PC-3 (cell line): Measurements from ENCODE around the gene DGUOK. TPM values are rescaled to one million over a fixed set of nuclear protein-coding genes. Genes with fewer than 3 reads are reported as not detected.

ENCODE experiments used
- ATAC-seq: fragments of 200-7000 bp; cut with Tn5 transposase; 2 replicates; pipeline ENCODE4 v1.9.1; 2020; ENCODE audit warnings: mild to moderate bottlenecking, moderate library complexity
- BruUV-seq: library from RNA; stranded (reverse); fragments of 400-500 nt; replicated peaks from 2 replicates; lab custom pipeline; 2021; lab: Mats Ljungman, UMichigan
- CTCF ChIA-PET: fragments of 300-600 bp; sonication (Branson Sonifier 250); formaldehyde crosslinking; loops from one replicate; lab custom pipeline; 2022; ENCODE audit warnings: antibody characterized with exemption; lab: Charles Lee
- POLR2A ChIA-PET: fragments of 300-600 bp; sonication (Branson Sonifier 250); formaldehyde crosslinking; loops from one replicate; lab custom pipeline; 2022; ENCODE audit warnings: antibody characterized with exemption; ENCODE audit not compliant: unreplicated experiment; lab: Charles Lee
- DNase-seq: peaks from one replicate; pipeline ENCODE4 v3.0.0-alpha.2; 2015
- H2AFZ ChIP-seq: fragments of 300-600 bp; sonication (generic); 2 replicates; pipeline ENCODE4 v1.6.0; 2016; ENCODE audit warnings: antibody characterized with exemption, low read length
- H3F3A ChIP-seq: fragments of 300-600 bp; sonication (generic); one replicate; pipeline ENCODE4 v1.6.0; 2017; ENCODE audit warnings: antibody characterized with exemption, low read length, control low read depth, mild to moderate bottlenecking; ENCODE audit not compliant: unreplicated experiment
- H3K27ac ChIP-seq: fragments of 300-600 bp; sonication (generic); 2 replicates; pipeline ENCODE4 v1.5.1; 2016; ENCODE audit warnings: mild to moderate bottlenecking, low read length
- H3K27me3 ChIP-seq: fragments of 300-600 bp; sonication (generic); 2 replicates; pipeline ENCODE4 v1.6.1; 2016; ENCODE audit warnings: low read length, mixed read lengths
- H3K36me3 ChIP-seq: fragments of 300-600 bp; sonication (generic); 2 replicates; pipeline ENCODE4 v1.6.1; 2016; ENCODE audit warnings: low read depth, mixed run types, low read length, mixed read lengths
- H3K4me1 ChIP-seq: fragments of 300-600 bp; sonication (generic); 2 replicates; pipeline ENCODE4 v1.5.1; 2016; ENCODE audit warnings: low read length; ENCODE audit not compliant: insufficient read depth
- H3K4me2 ChIP-seq: fragments of 300-600 bp; sonication (generic); 2 replicates; pipeline ENCODE4 v1.6.0; 2016; ENCODE audit warnings: low read length
- H3K4me3 ChIP-seq: fragments of 300-600 bp; sonication (generic); 2 replicates; pipeline ENCODE4 v1.5.1; 2016; ENCODE audit warnings: mild to moderate bottlenecking, low read length, mixed read lengths
- H3K79me2 ChIP-seq: fragments of 300-600 bp; sonication (generic); 2 replicates; pipeline ENCODE4 v1.6.1; 2017; ENCODE audit warnings: low read length, mixed read lengths
- H3K9ac ChIP-seq: fragments of 300-600 bp; sonication (generic); 2 replicates; pipeline ENCODE4 v1.6.0; 2016; ENCODE audit warnings: mild to moderate bottlenecking, low read length
- H3K9me2 ChIP-seq: fragments of 300-600 bp; sonication (generic); replicated peaks from 2 replicates; pipeline ENCODE4 v1.6.1; 2016; ENCODE audit warnings: mixed run types, low read length, mixed read lengths
- H3K9me3 ChIP-seq: fragments of 300-600 bp; sonication (generic); 2 replicates; pipeline ENCODE4 v1.6.1; 2016; ENCODE audit warnings: low read length, mixed read lengths
- H4K20me1 ChIP-seq: fragments of 300-600 bp; sonication (generic); 2 replicates; pipeline ENCODE4 v1.6.1; 2016; ENCODE audit warnings: low read length, mixed read lengths
- EZH2 ChIP-seq: fragments of 300-600 bp; sonication (generic); IDR thresholded peaks from one replicate; pipeline ENCODE4 v1.6.1; 2017; ENCODE audit warnings: antibody characterized with exemption, mild to moderate bottlenecking, low read length; ENCODE audit not compliant: unreplicated experiment
- EZH2phosphoT487 ChIP-seq: fragments of 300-600 bp; sonication (generic); IDR thresholded peaks from 2 replicates; pipeline ENCODE4 v1.6.1; 2018; ENCODE audit warnings: mild to moderate bottlenecking, antibody characterized with exemption, low read length, borderline replicate concordance
- intact Hi-C: fragments of 100-400 bp; cut with micrococcal nuclease; formaldehyde crosslinking; loops from 2 replicates; pipeline ENCODE4 v1.9.0; 2023
- total RNA-seq: library from RNA; depleted of rRNA; stranded (reverse); fragments of >200 nt; gene quantifications from 2 replicates; pipeline ENCODE4 v1.2.3, GENCODE V29; 2014
- TF ChIP-seq, protein P1 (sequence below): fragments of 300-600 bp; sonication (generic); conservative IDR thresholded peaks from 2 replicates; pipeline ENCODE4 v1.5.1; 2017; ENCODE audit warnings: antibody characterized with exemption, low read depth, mild to moderate bottlenecking, low read length

The DGUOK gene
- total RNA-seq, 1 experiment from 2014 or later, result 61.3 TPM

DNA sequence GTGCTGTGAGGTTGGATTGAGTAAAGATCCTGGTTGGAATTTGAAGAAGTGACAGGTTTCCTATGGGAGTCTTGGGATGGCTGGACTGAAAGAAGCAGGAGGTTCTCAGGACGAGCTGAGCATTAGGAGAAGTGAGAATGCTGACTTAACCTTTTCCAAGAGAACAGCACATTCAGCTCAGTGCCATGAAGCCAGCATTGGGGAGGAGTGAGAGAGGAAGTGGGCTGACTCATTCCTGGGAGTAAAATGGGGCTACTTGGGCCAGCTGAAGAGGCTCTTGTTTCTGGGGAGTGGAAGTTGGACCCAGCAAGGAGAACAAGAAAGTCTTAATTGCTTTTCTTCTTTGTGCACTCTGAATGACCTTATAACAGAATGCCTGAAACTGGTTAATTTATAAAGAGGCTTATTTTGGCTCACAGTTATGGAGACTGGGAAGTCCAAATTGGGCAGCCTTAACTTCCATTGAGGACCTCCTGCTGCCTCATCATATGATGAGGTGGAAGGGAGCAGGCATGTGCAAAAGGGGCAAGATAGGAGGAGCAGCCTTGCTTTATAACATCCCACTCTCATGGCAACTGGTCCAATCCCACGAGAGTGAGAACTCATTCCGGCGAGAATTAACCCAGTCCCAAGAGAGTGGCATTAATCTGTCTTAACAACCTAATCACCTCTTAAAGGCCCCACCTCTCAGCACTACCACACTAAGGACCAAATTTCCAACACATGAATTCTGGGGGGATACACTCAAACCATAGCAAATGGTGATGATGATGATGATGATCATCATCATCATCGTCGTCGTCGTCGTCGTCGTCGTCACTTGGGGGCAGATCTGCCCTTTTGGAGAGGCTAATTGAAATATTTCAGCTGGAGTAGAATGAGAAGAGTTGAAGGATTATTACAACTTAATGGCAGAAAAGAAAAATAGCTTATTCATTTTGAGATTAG lies 26.1 kb downstream of the DGUOK start:
- intact Hi-C loops, result no loop called here
- Histone ChIP-seq H3K36me3 (peaks cover 58% of the 10 kb centered on the region), H3K9me2 (no peaks in the 10 kb centered on the region), H3K79me2 (no peaks in the 10 kb centered on the region), H3F3A (no peaks in the 10 kb centered on the region), H2AFZ (no peak overlapping the region), H3K9ac (no peak overlapping the region), H3K4me2 (no peak overlapping the region), H3K27me3 (no peaks in the 10 kb centered on the region), H3K9me3 (no peaks in the 10 kb centered on the region), H3K27ac (no peak overlapping the region), H3K4me1 (no peaks in the 10 kb centered on the region), H3K4me3 (no peak overlapping the region), H4K20me1 (no peaks in the 10 kb centered on the region)
- DNase-seq, result peak; percentile 9
- BruUV-seq, result no TSS peak
- ChIA-PET CTCF (no interaction called here), POLR2A (no interaction called here)
- TF ChIP-seq EZH2phosphoT487, result no peak
- no peak for TF ChIP-seq EZH2
- TF ChIP-seq, protein P1, sequence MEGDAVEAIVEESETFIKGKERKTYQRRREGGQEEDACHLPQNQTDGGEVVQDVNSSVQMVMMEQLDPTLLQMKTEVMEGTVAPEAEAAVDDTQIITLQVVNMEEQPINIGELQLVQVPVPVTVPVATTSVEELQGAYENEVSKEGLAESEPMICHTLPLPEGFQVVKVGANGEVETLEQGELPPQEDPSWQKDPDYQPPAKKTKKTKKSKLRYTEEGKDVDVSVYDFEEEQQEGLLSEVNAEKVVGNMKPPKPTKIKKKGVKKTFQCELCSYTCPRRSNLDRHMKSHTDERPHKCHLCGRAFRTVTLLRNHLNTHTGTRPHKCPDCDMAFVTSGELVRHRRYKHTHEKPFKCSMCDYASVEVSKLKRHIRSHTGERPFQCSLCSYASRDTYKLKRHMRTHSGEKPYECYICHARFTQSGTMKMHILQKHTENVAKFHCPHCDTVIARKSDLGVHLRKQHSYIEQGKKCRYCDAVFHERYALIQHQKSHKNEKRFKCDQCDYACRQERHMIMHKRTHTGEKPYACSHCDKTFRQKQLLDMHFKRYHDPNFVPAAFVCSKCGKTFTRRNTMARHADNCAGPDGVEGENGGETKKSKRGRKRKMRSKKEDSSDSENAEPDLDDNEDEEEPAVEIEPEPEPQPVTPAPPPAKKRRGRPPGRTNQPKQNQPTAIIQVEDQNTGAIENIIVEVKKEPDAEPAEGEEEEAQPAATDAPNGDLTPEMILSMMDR, result no peak
- ATAC-seq, result peak; percentile 61

DNA sequence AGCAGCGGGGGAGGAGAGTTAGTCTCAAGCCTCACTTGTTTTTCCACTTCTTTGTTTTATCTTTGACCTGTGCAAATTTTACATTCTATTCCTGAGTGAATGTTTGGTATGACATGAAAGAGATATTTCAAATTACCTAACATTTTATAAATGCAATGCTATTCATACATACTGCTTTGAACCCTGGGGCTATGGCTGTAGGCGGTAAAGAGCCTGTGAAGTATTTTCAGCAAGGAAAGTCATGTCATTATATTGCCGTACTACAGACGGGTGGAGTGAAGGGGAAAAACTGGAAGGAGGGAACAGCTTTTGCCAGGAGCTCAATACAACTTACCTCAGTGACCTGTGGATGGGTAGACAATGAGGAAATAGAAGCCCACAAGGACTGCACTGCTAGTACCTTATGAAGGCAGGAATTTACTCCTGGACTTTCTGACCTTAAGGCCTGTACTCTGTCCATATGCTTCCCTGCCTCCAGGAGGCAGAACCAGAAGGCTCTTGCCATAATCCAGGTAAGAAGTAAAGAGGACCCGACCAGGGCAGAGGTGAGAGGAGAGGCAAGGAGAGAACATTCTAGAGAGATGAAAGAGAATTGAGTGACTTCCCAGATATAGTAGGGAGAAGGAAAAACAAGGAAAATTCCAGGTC lies 29.7 kb downstream of the DGUOK start:
- BruUV-seq, result no TSS peak
- no peaks in the 10 kb centered on the region for H3K27me3 ChIP-seq
- H3K9ac ChIP-seq, result no peak overlapping the region
- CTCF ChIA-PET, result no interaction called here
- H3K27ac ChIP-seq, result no peak overlapping the region
- no peaks in the 10 kb centered on the region for H3K9me2 ChIP-seq
- H3K79me2 ChIP-seq, result no peaks in the 10 kb centered on the region
- POLR2A ChIA-PET, result no interaction called here
- H3K9me3 ChIP-seq, result no peaks in the 10 kb centered on the region
- ATAC-seq, result no peak
- no peak overlapping the region for H3K4me3 ChIP-seq
- intact Hi-C loops, result no loop called here
- H4K20me1 ChIP-seq, result no peaks in the 10 kb centered on the region
- TF ChIP-seq EZH2 (no peak), EZH2phosphoT487 (no peak)
- TF ChIP-seq, protein P1, result no peak
- no peak for DNase-seq
- peaks cover 49% of the 10 kb centered on the region; the same call in 1 of the 2 replicates for H3K36me3 ChIP-seq
- H2AFZ ChIP-seq, result no peak overlapping the region
- H3K4me1 ChIP-seq, result no peaks in the 10 kb centered on the region
- no peaks in the 10 kb centered on the region for H3F3A ChIP-seq
- no peak overlapping the region for H3K4me2 ChIP-seq
